Measurements from ENCODE around the gene RHOB.
"Not testable (repeated sequence)": the region's sequence is repeated elsewhere in the genome, so short reads cannot be mapped to it uniquely, and the experiment has no call there.

RHOB gene

GRCh38 chr2:20411361-20411894 lies 35.4 kb upstream of the RHOB start:
- TF ChIP-seq POLR2A (IDR thresholded peaks at IDR 0.05; ENCODE audit: extremely low read depth, insufficient read length) (no peak), MYC (IDR thresholded peaks at IDR 0.05; ENCODE audit: low read depth, low read length) (no peak), CTCF (IDR thresholded peaks at IDR 0.05; ENCODE audit: low read depth, low read length) (peak; percentile 91)
- peak; percentile 83 for DNase-seq (ENCODE audit: low read depth)
- no peak overlapping the region for H3K4me3 ChIP-seq (ENCODE audit: low read depth, low read length)

- TF ChIP-seq MYC (IDR thresholded peaks at IDR 0.05; ENCODE audit: low read depth, low read length) (no peak), MAX (IDR thresholded peaks at IDR 0.05; ENCODE audit: low read depth, low read length) (no peak), CTCF (IDR thresholded peaks at IDR 0.05; ENCODE audit: low read depth, low read length) (no peak), POLR2A (IDR thresholded peaks at IDR 0.05; ENCODE audit: extremely low read depth, insufficient read length) (no peak)
- H3K4me3 ChIP-seq (ENCODE audit: low read depth, low read length), result no peak overlapping the region
- DNase-seq (ENCODE audit: low read depth), result no peak
These were observed 32.1 kb upstream of the RHOB start for GRCh38 chr2:20414806-20415205.

GRCh38 chr2:20415511-20415918 lies 31.4 kb upstream of the RHOB start:
- DNase-seq (ENCODE audit: low read depth), result no peak
- TF ChIP-seq MAX (IDR thresholded peaks at IDR 0.05; ENCODE audit: low read depth, low read length), result no peak
- no peak for TF ChIP-seq MYC (IDR thresholded peaks at IDR 0.05; ENCODE audit: low read depth, low read length)
- TF ChIP-seq CTCF (IDR thresholded peaks at IDR 0.05; ENCODE audit: low read depth, low read length), result no peak
- no peak for TF ChIP-seq POLR2A (IDR thresholded peaks at IDR 0.05; ENCODE audit: extremely low read depth, insufficient read length)
- no peak overlapping the region for H3K4me3 ChIP-seq (ENCODE audit: low read depth, low read length)

- DNase-seq (ENCODE audit: low read depth), result no peak
- no peak for TF ChIP-seq POLR2A (IDR thresholded peaks at IDR 0.05; ENCODE audit: extremely low read depth, insufficient read length)
- no peak for TF ChIP-seq MAX (IDR thresholded peaks at IDR 0.05; ENCODE audit: low read depth, low read length)
- no peak for TF ChIP-seq MYC (IDR thresholded peaks at IDR 0.05; ENCODE audit: low read depth, low read length)
- TF ChIP-seq CTCF (IDR thresholded peaks at IDR 0.05; ENCODE audit: low read depth, low read length), result no peak
- no peak overlapping the region for H3K4me3 ChIP-seq (ENCODE audit: low read depth, low read length)
These were observed 30.2 kb upstream of the RHOB start for GRCh38 chr2:20416723-20417122.

- not testable (repeated sequence) for H3K4me3 ChIP-seq (ENCODE audit: low read depth, low read length); DNase-seq (ENCODE audit: low read depth)
These were observed 29.5 kb upstream of the RHOB start for GRCh38 chr2:20417230-20417821.

- no peak overlapping the region for H3K4me3 ChIP-seq (ENCODE audit: low read depth, low read length)
- DNase-seq (ENCODE audit: low read depth), result no peak
- no peak for TF ChIP-seq MAX (IDR thresholded peaks at IDR 0.05; ENCODE audit: low read depth, low read length)
- no peak for TF ChIP-seq POLR2A (IDR thresholded peaks at IDR 0.05; ENCODE audit: extremely low read depth, insufficient read length)
- TF ChIP-seq MYC (IDR thresholded peaks at IDR 0.05; ENCODE audit: low read depth, low read length), result no peak
- no peak for TF ChIP-seq CTCF (IDR thresholded peaks at IDR 0.05; ENCODE audit: low read depth, low read length)
These were observed 28.4 kb upstream of the RHOB start for GRCh38 chr2:20418519-20418918.
